H1 (cell line): ENCODE results near the gene AGBL4. TPM values are rescaled to one million over a fixed set of nuclear protein-coding genes. Genes with fewer than 3 reads are reported as not detected.

Source experiments
- EGR1 ChIP-seq: IDR thresholded peaks from 2 replicates; pipeline ENCODE4 v1.6.1; 2011; ENCODE audit warnings: low read depth, low read length, borderline replicate concordance
- EP300 ChIP-seq, 2 experiments: IDR thresholded peaks; 1 replicate in 1 of 2; 2 replicates in 1 of 2; pipeline ENCODE4 v1.6.1; 2011 to 2012; ENCODE audit warnings: low read depth in 2 of 2, low read length in 2 of 2, mild to moderate bottlenecking in 2 of 2, borderline replicate concordance in 1 of 2, inconsistent platforms in 1 of 2, moderate library complexity in 1 of 2
- POU5F1 ChIP-seq: IDR thresholded peaks from 2 replicates; pipeline ENCODE4 v1.6.1; 2011; ENCODE audit warnings: low read depth, mild to moderate bottlenecking, low read length, moderate library complexity
- RNF2 ChIP-seq: fragments of 200-900, 300-1000 bp; sonication (generic); IDR thresholded peaks from 2 replicates; pipeline ENCODE4 v1.7.1; 2016; ENCODE audit warnings: borderline replicate concordance, low read depth, mild to moderate bottlenecking, antibody characterized with exemption, low read length; ENCODE audit not compliant: poor library complexity, severe bottlenecking; ENCODE audit errors: missing control alignments
- polyA plus RNA-seq, 7 experiments: library from polyadenylated mRNA; depleted of rRNA in 3 of 7; stranded (reverse) in 5 of 7; unstranded in 2 of 7; fragments of >200 nt in 5 of 7; fragments of 200-250 nt in 2 of 7; gene quantifications; 1 replicate in 5 of 7; 2 replicates in 1 of 7; 4 replicates in 1 of 7; pipeline versions ENCODE4 v1.2.1 to v1.2.3, GENCODE V29; 2011 to 2013; ENCODE audit warnings: missing spikeins in 2 of 7, mixed read lengths in 2 of 7
- total RNA-seq: library from RNA; stranded (reverse); fragmentation: NEBNext Ultra II Directional; extraction: Animal tissue kit (Norgen Biotek cat#: 25700); gene quantifications from 2 replicates; pipeline ENCODE4 v1.2.1, GENCODE V29; 2021
- TF ChIP-seq, protein P1 (sequence below): fragments of 300-600 bp; sonication (generic); IDR thresholded peaks from 2 replicates; pipeline ENCODE4 v1.7.1; 2012; ENCODE audit warnings: low read length, moderate library complexity, mild to moderate bottlenecking, inconsistent platforms; ENCODE audit not compliant: insufficient replicate concordance

Gene AGBL4
- total and polyA plus RNA-seq, 2 of the 8 experiments (the other 6 are each of a cell fraction or from before 2014, with no cell fraction given), result 0.41 to 0.45 TPM

DNA sequence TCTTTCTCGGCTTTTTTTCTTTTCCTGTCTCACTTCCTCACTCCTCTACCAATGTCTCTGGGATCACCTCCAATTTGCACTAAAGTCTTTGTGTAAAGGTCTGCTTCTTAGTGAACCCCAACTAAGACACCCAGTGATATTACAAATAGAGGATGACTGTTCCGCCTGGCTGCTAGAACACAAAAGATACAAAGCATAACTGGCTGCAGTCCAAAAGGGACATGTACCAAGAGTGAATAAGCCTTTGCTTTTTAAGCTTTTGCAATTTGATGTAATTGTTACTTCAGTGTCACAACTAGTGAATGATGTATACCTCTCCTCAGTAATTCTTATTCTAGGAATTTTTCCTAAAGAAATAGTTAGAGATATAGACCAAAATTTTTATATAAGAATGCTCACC is 1164.3 kb downstream of the AGBL4 start (continued):
- TF ChIP-seq POU5F1, result no peak
- TF ChIP-seq RNF2, result no peak
- TF ChIP-seq EGR1, result no peak
- TF ChIP-seq, protein P1, sequence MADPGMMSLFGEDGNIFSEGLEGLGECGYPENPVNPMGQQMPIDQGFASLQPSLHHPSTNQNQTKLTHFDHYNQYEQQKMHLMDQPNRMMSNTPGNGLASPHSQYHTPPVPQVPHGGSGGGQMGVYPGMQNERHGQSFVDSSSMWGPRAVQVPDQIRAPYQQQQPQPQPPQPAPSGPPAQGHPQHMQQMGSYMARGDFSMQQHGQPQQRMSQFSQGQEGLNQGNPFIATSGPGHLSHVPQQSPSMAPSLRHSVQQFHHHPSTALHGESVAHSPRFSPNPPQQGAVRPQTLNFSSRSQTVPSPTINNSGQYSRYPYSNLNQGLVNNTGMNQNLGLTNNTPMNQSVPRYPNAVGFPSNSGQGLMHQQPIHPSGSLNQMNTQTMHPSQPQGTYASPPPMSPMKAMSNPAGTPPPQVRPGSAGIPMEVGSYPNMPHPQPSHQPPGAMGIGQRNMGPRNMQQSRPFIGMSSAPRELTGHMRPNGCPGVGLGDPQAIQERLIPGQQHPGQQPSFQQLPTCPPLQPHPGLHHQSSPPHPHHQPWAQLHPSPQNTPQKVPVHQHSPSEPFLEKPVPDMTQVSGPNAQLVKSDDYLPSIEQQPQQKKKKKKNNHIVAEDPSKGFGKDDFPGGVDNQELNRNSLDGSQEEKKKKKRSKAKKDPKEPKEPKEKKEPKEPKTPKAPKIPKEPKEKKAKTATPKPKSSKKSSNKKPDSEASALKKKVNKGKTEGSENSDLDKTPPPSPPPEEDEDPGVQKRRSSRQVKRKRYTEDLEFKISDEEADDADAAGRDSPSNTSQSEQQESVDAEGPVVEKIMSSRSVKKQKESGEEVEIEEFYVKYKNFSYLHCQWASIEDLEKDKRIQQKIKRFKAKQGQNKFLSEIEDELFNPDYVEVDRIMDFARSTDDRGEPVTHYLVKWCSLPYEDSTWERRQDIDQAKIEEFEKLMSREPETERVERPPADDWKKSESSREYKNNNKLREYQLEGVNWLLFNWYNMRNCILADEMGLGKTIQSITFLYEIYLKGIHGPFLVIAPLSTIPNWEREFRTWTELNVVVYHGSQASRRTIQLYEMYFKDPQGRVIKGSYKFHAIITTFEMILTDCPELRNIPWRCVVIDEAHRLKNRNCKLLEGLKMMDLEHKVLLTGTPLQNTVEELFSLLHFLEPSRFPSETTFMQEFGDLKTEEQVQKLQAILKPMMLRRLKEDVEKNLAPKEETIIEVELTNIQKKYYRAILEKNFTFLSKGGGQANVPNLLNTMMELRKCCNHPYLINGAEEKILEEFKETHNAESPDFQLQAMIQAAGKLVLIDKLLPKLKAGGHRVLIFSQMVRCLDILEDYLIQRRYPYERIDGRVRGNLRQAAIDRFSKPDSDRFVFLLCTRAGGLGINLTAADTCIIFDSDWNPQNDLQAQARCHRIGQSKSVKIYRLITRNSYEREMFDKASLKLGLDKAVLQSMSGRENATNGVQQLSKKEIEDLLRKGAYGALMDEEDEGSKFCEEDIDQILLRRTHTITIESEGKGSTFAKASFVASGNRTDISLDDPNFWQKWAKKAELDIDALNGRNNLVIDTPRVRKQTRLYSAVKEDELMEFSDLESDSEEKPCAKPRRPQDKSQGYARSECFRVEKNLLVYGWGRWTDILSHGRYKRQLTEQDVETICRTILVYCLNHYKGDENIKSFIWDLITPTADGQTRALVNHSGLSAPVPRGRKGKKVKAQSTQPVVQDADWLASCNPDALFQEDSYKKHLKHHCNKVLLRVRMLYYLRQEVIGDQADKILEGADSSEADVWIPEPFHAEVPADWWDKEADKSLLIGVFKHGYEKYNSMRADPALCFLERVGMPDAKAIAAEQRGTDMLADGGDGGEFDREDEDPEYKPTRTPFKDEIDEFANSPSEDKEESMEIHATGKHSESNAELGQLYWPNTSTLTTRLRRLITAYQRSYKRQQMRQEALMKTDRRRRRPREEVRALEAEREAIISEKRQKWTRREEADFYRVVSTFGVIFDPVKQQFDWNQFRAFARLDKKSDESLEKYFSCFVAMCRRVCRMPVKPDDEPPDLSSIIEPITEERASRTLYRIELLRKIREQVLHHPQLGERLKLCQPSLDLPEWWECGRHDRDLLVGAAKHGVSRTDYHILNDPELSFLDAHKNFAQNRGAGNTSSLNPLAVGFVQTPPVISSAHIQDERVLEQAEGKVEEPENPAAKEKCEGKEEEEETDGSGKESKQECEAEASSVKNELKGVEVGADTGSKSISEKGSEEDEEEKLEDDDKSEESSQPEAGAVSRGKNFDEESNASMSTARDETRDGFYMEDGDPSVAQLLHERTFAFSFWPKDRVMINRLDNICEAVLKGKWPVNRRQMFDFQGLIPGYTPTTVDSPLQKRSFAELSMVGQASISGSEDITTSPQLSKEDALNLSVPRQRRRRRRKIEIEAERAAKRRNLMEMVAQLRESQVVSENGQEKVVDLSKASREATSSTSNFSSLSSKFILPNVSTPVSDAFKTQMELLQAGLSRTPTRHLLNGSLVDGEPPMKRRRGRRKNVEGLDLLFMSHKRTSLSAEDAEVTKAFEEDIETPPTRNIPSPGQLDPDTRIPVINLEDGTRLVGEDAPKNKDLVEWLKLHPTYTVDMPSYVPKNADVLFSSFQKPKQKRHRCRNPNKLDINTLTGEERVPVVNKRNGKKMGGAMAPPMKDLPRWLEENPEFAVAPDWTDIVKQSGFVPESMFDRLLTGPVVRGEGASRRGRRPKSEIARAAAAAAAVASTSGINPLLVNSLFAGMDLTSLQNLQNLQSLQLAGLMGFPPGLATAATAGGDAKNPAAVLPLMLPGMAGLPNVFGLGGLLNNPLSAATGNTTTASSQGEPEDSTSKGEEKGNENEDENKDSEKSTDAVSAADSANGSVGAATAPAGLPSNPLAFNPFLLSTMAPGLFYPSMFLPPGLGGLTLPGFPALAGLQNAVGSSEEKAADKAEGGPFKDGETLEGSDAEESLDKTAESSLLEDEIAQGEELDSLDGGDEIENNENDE, result no peak
- TF ChIP-seq EP300 (IDR thresholded peaks at IDR 0.05; ENCODE audit: borderline replicate concordance in 1 of 2, low read depth in 2 of 2, low read length in 2 of 2), result no peak
